Anterior cingulate cortex (tissue), 58 donors: ENCODE measurements around the gene USP49.
A peak's percentile ranks its signal among the peaks of the same experiment; 100 is the strongest.
"Not testable (repeated sequence)": the region's sequence is repeated elsewhere in the genome, so short reads cannot be mapped to it uniquely, and the experiment has no call there.

Experiments used
- DNase-seq, 58 donors: peaks; one replicate each; lab custom pipeline; 2025; lab: John Stamatoyannopoulos, UW

Gene USP49

DNA sequence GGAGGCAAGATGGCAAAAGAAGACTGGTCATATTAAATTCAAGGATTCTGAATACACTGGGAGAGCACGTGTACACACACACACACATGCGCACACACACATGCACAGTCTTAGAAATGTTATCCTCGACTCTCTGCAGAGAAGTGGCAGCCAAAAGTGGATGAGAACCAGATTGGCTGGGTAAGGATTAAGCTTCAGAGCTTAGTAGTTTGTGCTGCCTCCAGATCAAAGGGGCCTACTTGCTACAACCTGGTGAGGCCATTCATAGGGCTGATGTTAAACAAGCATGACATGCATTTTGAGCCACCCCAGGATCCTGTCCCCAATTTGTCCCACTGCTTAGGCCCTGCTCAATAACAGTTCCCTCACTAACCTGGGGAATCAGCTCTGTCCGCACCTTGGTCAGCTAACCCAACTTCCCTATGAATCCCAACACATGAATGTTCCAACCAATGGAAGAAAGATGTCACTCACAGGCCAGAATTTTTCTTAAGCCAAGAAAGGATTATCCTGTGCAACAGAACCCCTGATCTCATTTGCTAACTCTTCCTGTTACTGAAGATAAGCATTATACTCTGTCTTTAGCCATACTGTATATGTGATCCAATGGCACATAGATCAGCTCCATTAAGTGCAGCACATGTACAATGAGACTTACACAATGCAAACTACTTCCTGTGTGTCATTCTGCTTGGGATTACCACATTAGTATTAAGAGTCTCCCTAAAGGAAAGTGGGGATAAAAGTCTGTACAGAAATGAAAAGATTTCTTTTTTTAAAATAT, 76.7 kb downstream of the USP49 start:
- no peak for DNase-seq

DNA sequence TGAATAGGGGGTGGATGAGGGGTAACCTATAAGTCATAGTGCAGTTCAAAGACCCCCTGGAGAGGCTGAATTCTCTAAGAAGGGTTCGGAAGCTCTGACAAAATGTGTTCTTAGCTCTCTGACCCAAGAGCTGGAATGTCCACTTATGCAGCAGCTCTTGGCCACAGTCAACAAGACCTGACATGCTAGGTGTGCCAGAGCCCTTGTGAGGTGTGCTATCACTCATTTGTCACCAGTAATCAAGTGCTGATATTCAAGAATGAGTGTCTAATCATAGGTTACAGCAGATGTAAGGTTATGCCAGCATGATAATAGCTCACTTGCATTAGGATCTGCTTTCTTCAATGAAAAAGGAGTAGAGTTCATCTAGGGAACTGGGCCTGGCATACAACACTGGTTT, 79.6 kb downstream of the USP49 start:
- no peak for DNase-seq

DNA sequence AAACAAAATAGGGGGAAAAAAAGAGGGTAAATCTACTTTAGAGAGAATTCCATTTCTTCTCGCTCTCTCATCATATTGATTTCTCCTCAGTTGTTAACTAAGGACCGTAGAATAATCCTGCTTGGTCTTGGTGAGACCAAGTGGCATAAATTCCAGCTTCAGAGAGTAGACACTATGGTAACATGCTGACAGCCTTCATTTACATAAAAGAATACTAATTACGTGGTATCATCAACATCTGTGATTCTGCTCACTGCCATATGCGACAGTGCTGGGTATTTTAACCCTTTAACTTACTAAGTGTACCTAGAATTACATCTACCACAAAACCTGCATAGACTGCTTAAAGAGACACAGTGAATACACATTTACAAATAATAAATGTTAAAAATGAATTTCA, 80.5 kb downstream of the USP49 start:
- DNase-seq = no peak

DNA sequence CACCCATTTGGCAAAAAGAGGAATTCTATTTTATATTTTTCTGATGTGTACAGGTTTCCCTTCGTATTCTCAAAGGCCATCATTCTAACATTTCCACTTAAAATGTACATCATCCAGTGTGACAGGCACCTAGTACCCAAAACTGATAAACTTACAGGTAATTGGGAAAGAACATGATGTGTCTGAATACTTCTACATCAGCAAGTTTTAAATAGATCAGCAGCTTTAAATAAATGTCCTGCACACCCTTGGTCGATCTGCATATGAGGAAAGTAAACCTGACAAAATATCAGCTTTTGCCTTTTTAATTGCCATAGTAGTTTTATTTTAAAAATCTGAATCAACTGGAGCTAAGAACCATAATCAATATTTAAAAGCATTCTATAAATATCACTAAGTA, 81.2 kb downstream of the USP49 start:
- no peak for DNase-seq

DNA sequence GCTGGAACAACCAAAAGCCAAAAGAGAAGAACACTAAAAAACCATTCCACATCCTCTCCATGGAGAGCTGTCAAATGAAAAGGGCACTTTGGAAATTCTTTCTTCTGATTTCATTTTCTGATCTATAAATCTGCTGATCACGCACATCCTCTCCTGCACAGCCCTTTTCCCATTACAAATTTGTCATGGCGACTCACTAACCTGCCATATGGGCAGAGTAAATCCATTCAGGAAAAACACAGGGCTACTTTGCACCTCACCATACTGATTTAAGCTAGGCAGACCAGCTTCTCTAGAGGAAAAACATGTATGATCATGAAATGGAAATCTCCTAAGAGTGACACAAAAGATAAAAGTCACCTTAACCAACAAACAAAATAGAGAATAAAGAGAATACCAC, 81.7 kb downstream of the USP49 start:
- DNase-seq = no peak

DNA sequence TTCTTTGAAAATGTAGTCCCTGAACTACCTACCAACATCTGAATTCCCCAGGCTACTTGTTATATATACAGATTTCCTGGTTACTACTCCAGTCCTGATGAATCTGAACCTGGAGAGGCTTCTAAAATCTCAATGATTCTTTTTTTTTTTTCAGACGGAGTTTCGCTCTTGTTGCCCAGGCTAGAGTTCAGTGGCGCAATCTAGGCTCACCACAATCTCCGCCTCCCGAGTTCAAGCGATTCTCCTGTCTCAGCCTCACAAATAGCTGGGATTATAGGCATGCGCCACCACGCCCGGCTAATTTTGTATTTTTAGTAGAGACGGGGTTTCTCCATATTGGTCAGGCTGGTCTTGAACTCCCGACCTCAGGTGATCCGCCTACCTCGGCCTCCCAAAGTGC, 83.2 kb downstream of the USP49 start:
- DNase-seq = not testable (repeated sequence)

DNA sequence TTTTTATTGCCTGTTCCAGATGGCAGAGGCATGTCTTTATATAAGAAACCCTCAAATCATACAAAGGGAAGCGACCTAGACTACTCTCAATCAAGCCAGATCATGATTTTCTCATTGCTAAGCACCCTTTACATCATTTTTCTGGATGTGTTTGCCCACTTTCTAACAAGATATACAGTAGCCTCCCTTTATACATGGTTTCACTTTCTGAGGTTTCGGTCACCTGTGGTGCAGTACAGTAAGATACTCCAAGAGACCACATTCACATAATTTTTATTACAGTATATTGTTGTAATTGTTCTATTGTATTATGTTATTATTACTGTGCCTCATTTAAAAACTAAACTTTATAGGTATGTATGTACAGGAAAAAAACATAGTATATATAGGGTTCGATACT, 84.1 kb downstream of the USP49 start:
- no peak for DNase-seq

DNA sequence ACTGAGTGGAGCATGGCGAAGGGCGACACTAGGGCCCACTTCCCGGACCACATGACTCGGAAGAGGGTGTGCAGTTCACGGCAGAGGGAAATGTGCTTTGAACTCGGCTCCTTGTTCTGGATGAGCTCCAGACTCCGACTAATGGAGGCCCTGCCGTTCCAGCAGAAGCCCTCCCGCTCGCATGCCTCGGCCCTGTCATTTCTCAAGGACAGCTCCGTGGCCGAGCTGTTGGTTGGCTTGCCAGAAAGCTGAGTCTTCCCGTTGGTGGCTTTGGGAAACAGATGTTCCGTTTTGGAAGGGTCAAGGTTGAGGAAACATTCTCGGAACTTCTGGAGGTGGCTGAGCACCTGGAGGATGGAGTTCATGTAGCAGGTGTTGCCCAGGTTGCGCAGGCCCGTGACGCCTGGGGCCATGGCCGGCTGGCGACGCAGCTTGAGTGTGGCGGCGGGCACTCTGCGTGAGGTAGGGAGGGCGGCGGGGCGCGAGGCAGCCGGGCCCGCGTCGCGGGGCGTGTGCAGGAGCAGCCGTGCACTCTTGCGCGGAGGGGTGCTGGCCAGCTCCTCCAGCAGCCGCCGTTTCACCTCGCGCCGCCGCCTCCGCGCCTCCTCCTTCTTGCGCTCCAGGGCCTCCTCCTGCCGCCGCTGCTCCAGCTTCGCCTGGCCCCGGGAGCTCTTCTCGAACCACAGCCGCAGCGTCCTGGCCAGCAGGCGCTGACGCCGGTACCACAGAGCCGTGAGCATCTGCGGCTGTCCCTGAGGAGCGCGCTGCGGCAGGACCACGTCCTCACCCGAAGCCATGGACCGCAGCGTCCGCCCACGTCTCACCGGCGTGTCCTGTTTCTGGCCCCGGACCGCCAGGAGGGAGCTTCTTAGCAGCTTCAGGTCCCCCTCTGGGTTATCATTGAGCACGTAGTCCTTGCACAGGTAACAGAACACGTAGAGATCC, 89.1 kb downstream of the USP49 start:
- no peak for DNase-seq

DNA sequence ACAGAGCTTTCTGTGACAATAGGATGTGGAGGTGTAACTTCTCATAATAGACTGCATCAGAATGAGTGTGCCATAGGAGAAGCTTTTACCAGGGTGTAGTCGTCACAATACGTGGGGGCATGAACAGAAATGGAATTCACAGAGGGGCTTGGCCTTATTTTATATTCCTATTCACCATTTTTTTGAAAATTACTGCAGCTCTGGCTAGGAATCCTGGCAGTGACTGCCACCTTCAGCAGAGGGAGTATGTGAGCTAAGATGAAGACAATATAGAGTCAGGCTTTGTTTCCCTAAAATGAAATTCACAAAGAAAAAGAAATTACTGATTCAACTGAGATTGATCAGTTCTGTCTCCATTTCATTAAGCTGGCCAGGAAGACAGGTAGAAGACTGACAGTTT, 93.8 kb downstream of the USP49 start:
- peak in 1 of 58 donors; percentile 15 for DNase-seq

DNA sequence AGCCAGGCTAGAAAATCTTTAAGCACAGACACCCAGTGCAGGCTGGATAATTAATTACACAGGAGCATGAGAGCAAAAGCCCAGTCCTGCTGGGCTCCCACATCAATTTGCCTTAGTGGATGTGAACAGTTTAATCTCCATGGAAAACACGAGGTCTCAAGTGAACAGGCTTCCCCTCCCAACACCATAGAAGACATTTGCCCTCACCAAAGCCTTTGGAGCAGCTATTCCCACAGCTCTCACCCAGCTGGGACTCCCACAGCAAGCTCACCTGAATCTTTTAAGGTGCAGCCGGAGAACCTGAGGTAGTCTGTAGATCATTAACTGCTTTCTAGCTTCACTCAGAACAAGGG, 95.6 kb downstream of the USP49 start:
- no peak for DNase-seq

DNA sequence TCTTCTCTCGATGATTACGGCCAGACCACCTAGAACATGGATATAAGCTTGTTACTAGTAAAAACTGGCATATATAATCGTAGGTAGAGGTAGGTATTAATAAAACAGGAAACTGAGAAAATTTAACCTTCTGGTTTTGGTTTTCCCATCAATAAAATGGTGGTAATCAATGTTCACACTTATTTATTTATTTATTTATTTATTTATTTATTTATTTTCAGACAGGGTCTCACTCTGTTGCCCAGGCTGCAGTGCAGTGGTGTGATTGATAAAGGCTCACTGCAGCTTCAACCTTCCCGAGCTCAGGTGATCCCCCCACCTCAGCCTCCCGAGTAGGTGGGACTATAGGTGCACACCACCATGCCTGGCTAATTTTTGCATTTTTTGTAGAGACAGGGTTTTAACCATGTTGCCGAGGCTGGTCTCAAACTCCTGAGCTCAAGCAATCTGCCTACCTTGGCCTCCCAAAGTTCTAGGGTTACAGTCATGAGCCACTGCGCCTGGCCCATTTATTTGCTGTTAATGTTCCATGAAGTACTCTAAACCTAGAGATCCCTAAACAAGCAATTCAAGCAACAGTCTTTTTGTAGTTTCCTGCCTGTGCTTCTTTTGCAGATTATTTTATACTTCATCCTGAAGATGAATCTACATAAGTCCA, 96.1 kb downstream of the USP49 start:
- DNase-seq = no peak

DNA sequence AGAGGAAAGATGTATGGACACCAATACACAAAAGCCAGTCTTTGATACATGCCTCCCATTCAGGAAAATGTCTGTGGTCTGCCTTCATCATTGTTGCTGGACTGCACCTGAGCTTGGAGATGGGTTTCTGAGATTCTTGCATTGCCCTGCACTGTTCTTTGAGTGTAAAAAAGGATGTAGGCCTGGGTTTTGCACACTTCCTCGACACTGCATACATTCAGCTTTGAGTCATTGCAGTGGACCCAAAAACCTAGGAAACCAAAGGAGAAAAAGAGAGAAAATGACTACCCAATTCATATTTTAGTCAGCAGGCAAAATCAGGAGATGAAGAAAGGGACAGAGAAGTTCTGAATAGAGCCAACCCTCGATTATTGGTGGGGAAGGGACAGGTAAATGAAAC, 98.7 kb downstream of the USP49 start:
- DNase-seq = no peak

DNA sequence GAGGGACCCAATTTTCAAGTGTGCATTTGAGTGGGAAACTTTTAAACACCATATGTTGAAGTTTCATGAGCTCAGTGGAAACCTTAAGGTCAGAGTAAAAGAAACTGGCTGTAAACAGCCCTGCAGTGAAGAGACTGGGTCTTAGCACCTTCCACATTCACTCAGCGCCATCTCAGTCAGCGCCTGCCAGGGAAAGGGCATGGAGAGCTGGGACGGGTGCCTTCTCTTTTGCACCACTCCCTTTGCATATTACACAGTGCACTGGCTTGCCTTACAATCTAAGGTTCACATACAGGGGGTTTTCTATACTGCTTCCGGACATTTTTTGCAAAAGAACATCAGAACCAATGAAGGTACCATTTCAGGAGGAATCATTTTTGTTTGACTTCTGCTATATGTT, 103.2 kb downstream of the USP49 start:
- no peak for DNase-seq

DNA sequence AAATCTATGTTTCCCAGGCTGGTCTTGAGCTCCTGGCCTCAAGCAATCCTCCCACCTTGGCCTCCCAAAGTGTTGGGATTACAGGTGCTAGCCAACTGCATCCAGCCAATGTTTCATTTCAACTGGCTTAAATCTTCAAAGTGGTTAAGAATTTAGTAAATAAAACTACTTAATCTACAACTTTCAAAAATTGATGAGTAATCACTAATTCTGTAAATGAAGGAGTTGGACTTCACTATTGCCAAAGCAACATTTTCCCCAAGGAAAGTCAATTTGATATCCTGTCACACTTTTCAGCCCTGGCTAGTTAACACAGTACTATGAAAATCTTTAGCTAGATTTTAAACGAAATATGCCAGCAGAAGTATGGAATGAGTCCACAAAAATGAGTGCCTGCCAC, 103.9 kb downstream of the USP49 start:
- DNase-seq = no peak

DNA sequence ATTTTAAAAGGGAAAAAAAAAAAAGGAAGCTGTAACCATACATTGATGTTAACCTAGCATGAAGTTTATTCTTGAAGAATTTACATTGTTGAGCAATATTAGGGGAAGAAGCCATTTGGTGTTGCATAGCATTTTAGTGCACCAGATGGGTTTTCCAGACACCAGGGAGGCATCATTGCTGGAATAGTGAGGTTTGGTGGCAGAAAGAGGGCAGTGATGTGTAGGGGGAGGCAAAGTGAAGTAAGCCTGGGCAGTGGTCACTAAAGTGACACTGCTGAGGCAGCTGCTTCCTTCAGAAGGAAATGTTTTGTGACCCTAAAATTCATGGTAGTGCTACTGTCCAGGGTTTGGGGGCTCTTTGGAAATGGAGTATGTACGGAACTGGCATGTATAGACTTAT, 105.1 kb downstream of the USP49 start:
- no peak for DNase-seq

DNA sequence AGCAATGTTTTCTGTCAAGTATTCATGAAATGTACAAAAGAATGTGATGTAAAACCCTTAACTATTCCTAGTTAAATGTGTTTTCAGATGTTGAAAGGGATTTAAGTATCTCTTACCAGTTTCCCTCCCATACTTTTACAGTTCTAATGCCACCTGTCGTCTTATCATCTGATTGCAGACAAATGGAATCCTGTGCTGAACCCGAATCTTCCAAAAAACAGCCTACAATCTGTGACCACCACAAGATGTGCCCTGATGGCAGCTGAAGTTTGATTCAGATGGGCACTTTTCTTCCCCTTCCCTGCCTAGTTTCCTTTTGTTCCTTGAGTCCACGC, 105.8 kb downstream of the USP49 start:
- DNase-seq = no peak

DNA sequence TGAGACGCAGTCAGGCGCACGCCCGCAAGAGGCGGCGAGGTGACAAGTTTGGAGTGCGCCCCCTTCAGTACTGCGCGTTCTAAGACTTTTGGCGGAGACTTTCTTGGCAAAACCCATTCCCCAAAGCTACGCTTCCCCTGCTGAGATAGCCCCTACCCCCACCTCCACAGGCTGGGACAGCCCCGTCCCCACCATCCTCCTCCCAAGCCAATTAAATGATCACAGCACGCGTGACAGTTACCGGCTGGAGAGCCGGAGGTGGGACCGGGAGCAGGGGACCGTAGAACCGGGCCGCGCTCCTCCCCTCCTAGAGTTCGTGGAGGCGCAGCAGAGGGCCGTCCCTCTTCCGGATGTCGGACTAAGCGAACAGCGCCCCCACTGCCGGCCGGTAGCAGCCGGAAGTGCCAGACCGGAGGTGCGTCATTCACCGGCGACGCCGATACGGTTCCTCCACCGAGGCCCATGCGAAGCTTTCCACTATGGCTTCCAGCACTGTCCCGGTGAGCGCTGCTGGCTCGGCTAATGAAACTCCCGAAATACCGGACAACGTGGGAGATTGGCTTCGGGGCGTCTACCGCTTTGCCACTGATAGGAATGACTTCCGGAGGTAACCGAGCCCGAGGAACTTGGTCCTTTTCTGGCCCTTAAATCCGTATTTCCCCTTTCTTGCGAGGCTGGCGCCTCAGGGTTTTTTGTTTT, 107.8 kb downstream of the USP49 start, which contains the start of gene TOMM6:
Gene TOMM6, plus strand, starts transcription at position 476 of the 699 bp plus-strand sequence. Its CDS starts 4 bp downstream, at position 480.
- peak; percentile 66 to 96 (median 91) for DNase-seq

DNA sequence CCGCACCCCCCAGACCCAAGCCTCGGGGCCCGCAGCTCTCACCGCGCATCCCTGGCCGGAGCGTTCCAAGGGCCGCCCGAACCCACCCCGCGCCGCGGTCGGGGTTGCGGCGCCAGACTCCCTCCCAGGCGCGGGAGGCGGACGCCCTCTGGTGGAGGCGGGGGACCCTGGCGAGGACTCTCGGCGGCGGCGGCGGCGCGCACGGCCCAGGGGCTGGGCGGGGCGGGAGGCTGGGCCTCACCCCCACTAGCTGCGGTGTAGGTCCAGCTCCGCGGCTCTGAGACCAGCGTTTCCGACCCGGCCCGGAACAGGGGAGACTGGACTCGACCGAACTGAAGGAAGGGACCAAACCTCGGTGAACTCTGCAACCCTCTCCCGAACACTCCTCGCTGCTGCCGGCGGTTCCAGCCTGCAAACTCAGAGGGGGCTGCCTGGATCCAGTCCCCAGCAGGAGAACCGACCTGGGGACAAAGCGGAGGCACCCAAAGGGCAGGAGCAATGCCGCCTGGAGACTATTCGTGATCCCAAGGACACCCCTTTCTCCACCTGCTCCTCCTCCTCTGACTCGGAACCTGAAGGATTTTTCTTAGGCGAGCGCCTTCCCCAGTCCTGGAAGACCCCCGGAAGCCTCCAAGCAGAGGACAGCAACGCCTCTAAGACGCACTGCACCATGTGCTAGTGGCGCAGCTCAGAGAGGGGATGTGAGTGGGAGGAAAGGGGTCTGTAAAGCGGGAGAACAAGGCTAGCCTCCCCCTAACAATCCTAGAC, 108.5 kb downstream of the USP49 start:
- peak; percentile 24 to 92 (median 82) for DNase-seq

DNA sequence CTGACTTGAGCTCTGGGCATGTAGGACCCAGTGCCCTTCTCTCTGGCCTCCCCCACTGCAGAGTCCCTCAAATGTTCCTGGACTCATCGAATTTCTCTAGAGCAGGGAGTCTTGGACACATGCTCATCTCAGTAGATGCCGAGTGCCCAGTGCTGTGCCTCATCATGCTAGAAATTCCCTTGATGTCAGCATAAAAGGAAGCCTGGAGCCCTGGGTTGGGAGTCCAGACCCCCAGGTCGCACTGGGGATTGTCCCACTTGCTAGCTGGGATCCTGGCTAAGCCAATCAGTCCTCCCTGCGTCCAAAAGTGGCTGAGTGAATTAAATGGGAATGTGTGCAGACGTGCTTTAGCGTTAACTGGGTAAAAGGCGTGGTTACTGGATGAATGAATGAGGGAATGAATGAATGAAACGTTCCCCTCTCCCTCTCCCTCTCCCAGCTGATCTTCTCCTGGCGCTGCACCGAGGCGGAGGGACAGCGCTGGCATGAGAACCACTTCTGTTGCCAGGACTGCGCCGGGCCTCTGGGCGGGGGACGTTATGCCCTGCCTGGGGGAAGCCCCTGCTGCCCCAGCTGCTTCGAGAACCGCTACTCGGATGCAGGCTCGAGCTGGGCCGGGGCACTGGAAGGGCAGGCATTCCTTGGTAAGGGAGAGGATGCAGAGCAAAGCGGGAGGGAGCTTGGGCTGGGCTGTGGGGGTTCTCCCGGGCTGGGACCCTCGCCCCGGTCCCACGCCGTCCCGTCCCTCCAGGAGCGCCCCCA, 109.3 kb downstream of the USP49 start:
- DNase-seq = peak in 30 of 58 donors; percentile 29 to 76 (median 52)
